Pancreas (tissue), 10 donors: ENCODE measurements around the gene AIFM3. TPM values are rescaled to one million over a fixed set of nuclear protein-coding genes. Genes with fewer than 3 reads are reported as not detected.

Experiments
- ATAC-seq, 4 donors: fragments of 200-7000 bp; cut with Tn5 transposase; one replicate each; pipeline versions ENCODE4 v1.8.0 to v1.9.1; 2020; ENCODE audit warnings: mild to moderate bottlenecking in 4 of 4, moderate library complexity in 4 of 4
- DNase-seq, 6 donors: peaks; one replicate each; pipeline ENCODE4 v3.0.0-alpha.2; 2020
- FAIRE-seq: peaks from 2 replicates; lab custom pipeline; 2012; peaks lifted over from hg19 to GRCh38; lab: Jason Lieb, UNC
- H3K27ac ChIP-seq, 4 donors: fragments of 200-600 bp; sonication (generic); 1 replicate in 3 of 4; 2 replicates in 1 of 4; pipeline versions ENCODE4 v1.5.0 to v1.8.0; 2020
- H3K27me3 ChIP-seq, 4 donors: fragments of 200-600 bp; one replicate each; pipeline ENCODE4 v1.8.0; 2021
- H3K36me3 ChIP-seq, 3 donors: fragments of 200-600 bp; sonication (generic) in 1 of 3; one replicate each; pipeline versions ENCODE4 v1.5.0 to v1.8.0; 2020 to 2021
- H3K4me1 ChIP-seq, 3 donors: fragments of 200-600 bp; one replicate each; pipeline ENCODE4 v1.8.0; 2021
- H3K4me3 ChIP-seq, 4 donors: fragments of 200-600 bp; sonication (generic) in 2 of 4; one replicate each; pipeline versions ENCODE4 v1.5.0 to v1.8.0; 2020 to 2021
- H3K9me3 ChIP-seq, 4 donors: fragments of 200-600 bp; one replicate each; pipeline ENCODE4 v1.8.0; 2021
- CTCF ChIP-seq, 4 donors: fragments of 200-600 bp; sonication (generic) in 3 of 4; IDR thresholded peaks; one replicate each; pipeline versions ENCODE4 v1.5.0 to v1.8.0; 2021; ENCODE audit warnings: antibody characterized with exemption in 4 of 4
- WGBS, 2 donors: extraction: QIAGEN DNeasy Blood & Tissue Kit; methylation state at CpG; one replicate each; pipeline ENCODE4 v1.1.7; 2013; 5-methylcytosine and 5-hydroxymethylcytosine counted together
- intact Hi-C, 3 donors: fragments of 100-400 bp; cut with DNase I; formaldehyde crosslinking; loops; one replicate each; pipeline versions ENCODE4 v1.11.1 to v1.14.2; 2022
- polyA plus RNA-seq, 2 donors: library from polyadenylated mRNA; stranded (reverse); fragments of 200-250 nt; gene quantifications; one replicate each; pipeline ENCODE4 v1.2.3, GENCODE V29; 2013
- total RNA-seq, 6 donors: library from RNA; stranded (reverse); fragmentation: NEBNext Ultra II Directional in 4 of 6; extraction: Animal tissue kit (Norgen Biotek cat#: 25700) in 4 of 6; gene quantifications; one replicate each; pipeline versions ENCODE4 v1.2.1 to v1.2.4, GENCODE V29; 2021 to 2023
- donor health status: healthy with polysubstance abuse.
- donor health status: DM: no; HTN: no; CAD: no; lungs with moderate emphysema.
- donor health status: DM: no; HTN: no; CAD: no.
- donor health status: control.
- donor health status: control.
- donor health status: Bipolar disorder and iron deficiency.
- donor health status: DM: yes; HTN: yes; CAD: no.
- donor health status: DM: no; HTN: no; CAD: no.
- donor health status: DM: no; HTN: no; CAD: no.
- donor health status: DM: yes; HTN: yes; CAD: no.

AIFM3 gene
- total and polyA plus RNA-seq, 8 donors: 0.63 to 4.5 (median 1.1) TPM

GRCh38 chr22:20999350-21000206 lies 32.5 kb downstream of the AIFM3 start:
- Histone ChIP-seq H3K4me3 (peak overlapping the region in 2 of 4 donors; percentile 60 to 72), H3K36me3 (peaks cover 0 to 13% (median 5%) of the 10 kb centered on the region in 3 donors), H3K27me3 (no peaks in the 10 kb centered on the region), H3K4me1 (peaks cover 0 to 24% (median 22%) of the 10 kb centered on the region in 3 donors), H3K27ac (no peak overlapping the region), H3K9me3 (no peaks in the 10 kb centered on the region)
- no peak for TF ChIP-seq CTCF (IDR thresholded peaks at IDR 0.05)
- ATAC-seq (no peak), FAIRE-seq (no peak), DNase-seq (peak in 4 of 6 donors; percentile 25 to 81 (median 58))
- intact Hi-C loops: no loop called here
- WGBS, 2 donors: 91 to 94% methylated on average over 24 to 27 of the region's 27 CpGs

- TF ChIP-seq CTCF (IDR thresholded peaks at IDR 0.05): no peak
- 41 to 44% methylated on average over 21 to 22 of the region's 22 CpGs for WGBS, 2 donors
- peaks cover 0 to 24% (median 22%) of the 10 kb centered on the region in 3 donors for H3K4me1 ChIP-seq
- H3K36me3 ChIP-seq: peaks cover 0 to 13% (median 5%) of the 10 kb centered on the region in 3 donors
- H3K27ac ChIP-seq: peak overlapping the region in 3 of 4 donors; percentile 98 to 99 (median 99)
- no peak for FAIRE-seq
- intact Hi-C loops: no loop called here
- no peak for ATAC-seq
- no peaks in the 10 kb centered on the region for H3K27me3 ChIP-seq
- peak overlapping the region in 3 of 4 donors; percentile 60 to 74 (median 72) for H3K4me3 ChIP-seq
- no peaks in the 10 kb centered on the region for H3K9me3 ChIP-seq
- DNase-seq: peak in 1 of 6 donors; percentile 54
Measured at GRCh38 chr22:21000207-21000986, 33.3 kb downstream of the AIFM3 start.

GRCh38 chr22:21000987-21001600 lies 34.0 kb downstream of the AIFM3 start:
- Histone ChIP-seq H3K9me3 (no peaks in the 10 kb centered on the region), H3K4me1 (peaks cover 0 to 24% (median 22%) of the 10 kb centered on the region in 3 donors), H3K27me3 (no peaks in the 10 kb centered on the region), H3K27ac (peak overlapping the region; percentile 98 to 99 (median 98)), H3K4me3 (peak overlapping the region; percentile 46 to 74 (median 66)), H3K36me3 (peaks cover 0 to 10% (median 5%) of the 10 kb centered on the region in 3 donors)
- peak in 3 of 6 donors; percentile 25 to 90 (median 73) for DNase-seq
- WGBS, 2 donors: 1 to 2% methylated on average over 23 to 26 of the region's 26 CpGs
- intact Hi-C loops: no loop called here
- peak in 1 of 4 donors; percentile 0 for ATAC-seq
- FAIRE-seq: no peak
- TF ChIP-seq CTCF (IDR thresholded peaks at IDR 0.05): no peak

GRCh38 chr22:21001601-21002325 lies 34.7 kb downstream of the AIFM3 start, which contains the start of gene THAP7:
THAP7 (minus strand) TSS chr22:21002118; CDS start chr22:21001911, 207 bp downstream.
- Histone ChIP-seq H3K9me3 (no peaks in the 10 kb centered on the region), H3K27ac (peak within 1 kb of the TSS; percentile 98 to 99 (median 98)), H3K4me3 (peak within 1 kb of the TSS; percentile 46 to 74 (median 66)), H3K4me1 (peaks cover 0 to 24% (median 22%) of the 10 kb centered on the region in 3 donors), H3K27me3 (no peaks in the 10 kb centered on the region), H3K36me3 (peaks cover 0 to 10% (median 5%) of the 10 kb centered on the region in 3 donors)
- DNase-seq (peak; percentile 95 to 98 (median 96)), FAIRE-seq (no peak), ATAC-seq (peak; percentile 93 to 98 (median 94))
- TF ChIP-seq CTCF (IDR thresholded peaks at IDR 0.05): no peak
- intact Hi-C loops: no loop called here
- WGBS, 2 donors: 0% methylated on average over 80 to 83 of the region's 83 CpGs
